ENCODE results near the gene ALOX15B. TPM values are rescaled to one million over a fixed set of nuclear protein-coding genes. Genes with fewer than 3 reads are reported as not detected.

Gene ALOX15B
- total RNA-seq, 1 experiment from 2014 or later, result not detected

- Mint-ChIP-seq H3K4me3 (ENCODE audit: low read depth, unreplicated experiment) (no peak overlapping the region), H3K36me3 (ENCODE audit: insufficient read depth, unreplicated experiment) (no peaks in the 10 kb centered on the region), H3K27me3 (ENCODE audit: unreplicated experiment) (peaks cover 54% of the 10 kb centered on the region), H3K4me1 (ENCODE audit: low read depth, unreplicated experiment) (no peaks in the 10 kb centered on the region), H3K27ac (ENCODE audit: unreplicated experiment) (no peak overlapping the region), H3K9me3 (ENCODE audit: low read depth, unreplicated experiment) (no peaks in the 10 kb centered on the region)
- CTCF ChIA-PET, result no interaction called here
- intact Hi-C loops (cut with micrococcal nuclease; ENCODE audit: unreplicated experiment), result no loop called here
- no peak for DNase-seq
- no peak for TF ChIP-seq CTCF (IDR thresholded peaks at IDR 0.05; ENCODE audit: unreplicated experiment)
- BruUV-seq (replicated peaks), result no TSS peak
Measured at GRCh38 chr17:8025176-8025911, 13.5 kb upstream of the ALOX15B start.

DNA sequence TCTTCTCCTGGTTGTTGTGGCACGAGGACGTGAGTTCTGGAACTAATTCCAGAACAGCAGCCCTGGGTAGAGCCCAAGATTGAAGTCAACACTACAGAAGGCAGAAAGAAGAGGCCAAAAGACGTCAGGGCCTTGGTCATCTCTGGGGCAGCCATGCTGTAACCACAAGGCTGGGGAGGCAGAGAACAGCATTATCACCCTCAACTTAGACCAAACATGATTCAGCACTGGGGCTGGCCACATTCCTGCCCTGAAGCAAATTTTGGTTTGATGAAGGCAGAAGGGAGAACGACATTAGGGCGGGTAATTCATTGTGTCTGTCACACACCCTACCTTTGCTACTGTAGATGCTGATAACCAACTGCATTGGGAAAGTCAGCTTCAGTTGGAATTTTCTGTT, 9.7 kb upstream of the ALOX15B start:
- intact Hi-C loops (cut with micrococcal nuclease; ENCODE audit: unreplicated experiment), result no loop called here
- BruUV-seq (replicated peaks), result no TSS peak
- TF ChIP-seq CTCF (IDR thresholded peaks at IDR 0.05; ENCODE audit: unreplicated experiment), result no peak
- H3K27ac Mint-ChIP-seq (ENCODE audit: unreplicated experiment), result no peak overlapping the region
- CTCF ChIA-PET, result no interaction called here
- no peaks in the 10 kb centered on the region for H3K9me3 Mint-ChIP-seq (ENCODE audit: low read depth, unreplicated experiment)
- H3K4me3 Mint-ChIP-seq (ENCODE audit: low read depth, unreplicated experiment), result no peak overlapping the region
- no peaks in the 10 kb centered on the region for H3K36me3 Mint-ChIP-seq (ENCODE audit: insufficient read depth, unreplicated experiment)
- DNase-seq, result no peak
- peaks cover 72% of the 10 kb centered on the region for H3K27me3 Mint-ChIP-seq (ENCODE audit: unreplicated experiment)
- H3K4me1 Mint-ChIP-seq (ENCODE audit: low read depth, unreplicated experiment), result peaks cover 8% of the 10 kb centered on the region

DNA sequence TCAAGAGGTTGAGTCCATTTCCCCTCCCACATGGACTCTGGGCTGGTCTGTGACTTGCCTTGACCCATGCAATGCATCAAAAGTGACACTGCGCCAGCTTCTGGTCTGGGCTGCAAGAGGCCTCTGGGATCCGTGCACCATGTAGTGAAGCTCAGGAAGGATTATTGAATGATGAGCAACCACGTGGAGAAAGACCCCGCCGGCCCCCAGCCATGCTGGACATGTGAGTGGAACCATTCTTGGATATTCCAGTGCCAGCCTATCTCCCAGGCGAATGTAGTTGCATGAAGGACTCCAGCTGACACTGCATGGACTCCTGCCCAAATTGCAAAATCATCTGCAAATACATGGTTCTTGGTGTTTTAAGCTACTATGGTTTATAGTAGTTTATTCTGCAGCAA, 7.6 kb upstream of the ALOX15B start:
- BruUV-seq (replicated peaks), result no TSS peak

DNA sequence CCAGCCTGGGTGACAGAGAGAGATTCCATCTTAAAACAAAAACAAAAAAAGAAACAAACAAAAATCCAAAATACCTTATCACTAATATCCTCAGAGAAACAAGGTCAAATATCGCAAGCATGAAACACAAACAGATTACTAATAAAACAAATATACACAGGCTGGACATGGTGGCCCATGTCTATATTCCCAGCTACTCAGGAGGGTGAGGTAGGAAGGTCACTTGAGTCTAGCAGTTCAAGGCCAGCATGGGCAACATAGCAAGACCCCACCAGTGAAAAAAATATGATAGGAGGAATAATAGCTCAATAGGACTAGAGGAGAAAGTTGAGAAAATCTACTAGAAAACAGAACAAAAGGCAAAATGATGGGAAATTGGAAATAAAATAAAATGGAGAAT, 6.9 kb upstream of the ALOX15B start:
- H3K36me3 Mint-ChIP-seq (ENCODE audit: insufficient read depth, unreplicated experiment), result no peaks in the 10 kb centered on the region
- peaks cover 60% of the 10 kb centered on the region for H3K27me3 Mint-ChIP-seq (ENCODE audit: unreplicated experiment)
- no peaks in the 10 kb centered on the region for H3K9me3 Mint-ChIP-seq (ENCODE audit: low read depth, unreplicated experiment)
- no peak for TF ChIP-seq CTCF (IDR thresholded peaks at IDR 0.05; ENCODE audit: unreplicated experiment)
- no TSS peak for BruUV-seq (replicated peaks)
- intact Hi-C loops (cut with micrococcal nuclease; ENCODE audit: unreplicated experiment), result no loop called here
- CTCF ChIA-PET, result interaction anchor here (0.6 kb wide), 1 partner anchor 22 kb away, joined by 3 read pairs; no protein-coding TSS in a partner anchor
- no peak overlapping the region for H3K27ac Mint-ChIP-seq (ENCODE audit: unreplicated experiment)
- no peak overlapping the region for H3K4me3 Mint-ChIP-seq (ENCODE audit: low read depth, unreplicated experiment)
- DNase-seq, result no peak
- peaks cover 8% of the 10 kb centered on the region for H3K4me1 Mint-ChIP-seq (ENCODE audit: low read depth, unreplicated experiment)

More for the DNA sequence above, 7.6 kb upstream of the ALOX15B start:
- no peaks in the 10 kb centered on the region for H3K9me3 Mint-ChIP-seq (ENCODE audit: low read depth, unreplicated experiment)
- H3K27ac Mint-ChIP-seq (ENCODE audit: unreplicated experiment), result no peak overlapping the region
- H3K36me3 Mint-ChIP-seq (ENCODE audit: insufficient read depth, unreplicated experiment), result no peaks in the 10 kb centered on the region
- H3K27me3 Mint-ChIP-seq (ENCODE audit: unreplicated experiment), result peaks cover 66% of the 10 kb centered on the region
- CTCF ChIA-PET, result no interaction called here
- H3K4me3 Mint-ChIP-seq (ENCODE audit: low read depth, unreplicated experiment), result no peak overlapping the region
- DNase-seq, result no peak
- peaks cover 8% of the 10 kb centered on the region for H3K4me1 Mint-ChIP-seq (ENCODE audit: low read depth, unreplicated experiment)
- TF ChIP-seq CTCF (IDR thresholded peaks at IDR 0.05; ENCODE audit: unreplicated experiment), result no peak
- intact Hi-C loops (cut with micrococcal nuclease; ENCODE audit: unreplicated experiment), result no loop called here
